Measurements from ENCODE around the gene LIPG.
"Not testable (repeated sequence)": the region's sequence is repeated elsewhere in the genome, so short reads cannot be mapped to it uniquely, and the experiment has no call there.

Gene LIPG

DNA sequence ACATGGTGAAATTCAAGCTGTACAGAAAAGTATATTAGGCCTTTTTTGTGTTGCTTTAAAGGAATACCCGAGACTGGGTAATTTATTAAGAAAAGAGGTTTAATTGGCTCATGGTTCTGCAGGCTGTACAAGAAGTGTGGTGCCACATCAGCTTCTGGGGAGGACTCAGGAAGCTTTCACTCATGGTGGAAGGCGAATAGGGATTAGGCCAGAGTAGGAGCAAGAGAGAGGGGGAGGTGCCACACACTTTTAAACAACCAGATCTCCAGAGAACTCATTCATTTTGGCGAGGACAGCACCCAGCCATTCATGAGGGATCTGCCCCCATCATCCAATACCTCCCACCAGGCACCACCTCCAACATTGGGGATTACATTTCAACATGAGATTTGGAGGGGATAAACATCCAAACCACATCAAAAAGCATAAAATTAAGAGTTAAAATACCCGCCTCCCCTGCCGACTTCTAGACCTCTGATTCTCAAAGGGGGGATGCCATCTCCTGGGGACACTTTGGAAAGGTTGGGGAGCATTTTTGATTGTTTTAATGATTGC is 15.1 kb upstream of the LIPG start:
- no peak for DNase-seq (ENCODE audit: low spot score)

DNA sequence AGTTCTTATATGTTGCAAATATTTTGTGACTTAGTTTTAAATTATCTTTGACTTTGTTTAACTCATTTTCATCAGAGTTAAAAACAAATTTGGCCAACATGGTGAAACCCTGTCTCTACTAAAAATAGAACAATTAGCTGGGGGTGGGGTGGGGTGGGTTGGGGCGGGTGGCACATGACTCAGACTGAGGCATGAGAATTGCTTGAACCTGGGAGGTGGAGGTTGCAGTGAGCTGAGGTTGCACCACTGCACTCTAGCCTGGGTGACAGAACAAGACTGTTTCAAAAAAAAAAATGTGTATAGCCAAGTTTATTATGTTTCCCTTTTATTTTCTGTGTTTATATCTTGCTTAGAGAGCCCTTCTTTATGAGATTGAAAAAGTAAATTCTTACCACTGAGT is 14.2 kb upstream of the LIPG start:
- no peak for DNase-seq (ENCODE audit: low spot score)

DNA sequence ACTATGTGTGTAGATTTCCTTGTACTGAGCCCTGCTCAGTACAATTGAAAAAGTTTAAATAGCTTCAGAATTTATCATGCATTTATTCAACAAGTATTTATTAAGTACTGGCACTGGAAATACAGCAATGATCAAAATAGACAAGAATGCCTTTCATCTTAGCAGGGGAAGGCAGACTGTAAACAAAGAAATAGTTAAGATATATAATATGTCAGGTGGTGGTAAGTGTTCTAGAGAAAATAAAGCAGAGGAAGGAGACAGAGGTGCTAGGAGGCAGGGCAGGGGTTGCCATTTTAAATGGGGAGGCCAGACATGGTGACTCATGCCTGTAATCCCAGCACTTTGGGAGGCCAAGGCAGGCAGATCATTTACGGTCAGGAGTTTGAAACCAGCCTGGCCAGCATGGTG is 13.6 kb upstream of the LIPG start:
- no peak for DNase-seq (ENCODE audit: low spot score)

DNA sequence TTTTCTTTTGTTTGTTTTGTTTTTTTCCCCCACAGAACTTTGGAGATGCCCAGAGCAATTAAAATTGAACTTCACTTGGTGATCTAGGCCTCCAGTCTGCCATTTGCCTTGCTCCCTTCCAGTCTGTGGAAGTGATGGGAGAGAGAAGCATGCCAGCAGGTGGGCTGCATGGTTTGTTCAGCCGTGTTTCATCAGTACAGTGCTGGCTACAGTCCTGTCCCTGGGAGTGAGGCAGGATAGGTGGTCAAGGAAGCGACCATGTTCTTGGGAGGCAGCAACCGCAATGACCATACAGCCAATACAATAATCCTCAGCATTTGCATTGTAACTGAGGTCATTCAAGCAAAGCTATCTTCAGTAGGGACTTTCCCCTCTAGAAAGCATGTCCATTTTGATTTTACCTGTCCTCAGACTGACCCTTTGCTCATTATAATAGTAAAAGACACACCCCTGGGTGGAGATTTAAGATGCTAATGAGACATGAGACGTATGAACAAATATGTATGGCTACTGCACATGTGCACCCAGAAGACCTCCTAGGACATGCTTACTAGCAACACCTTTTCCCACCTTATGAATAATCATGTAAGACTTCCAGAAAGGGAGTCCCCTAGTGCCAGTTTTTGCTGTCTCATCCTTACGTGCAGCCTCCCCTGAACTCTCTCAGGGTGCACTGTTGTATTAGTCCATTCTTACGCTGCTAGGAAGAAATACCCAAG is 11.1 kb upstream of the LIPG start:
- no peak for DNase-seq (ENCODE audit: low spot score)

DNA sequence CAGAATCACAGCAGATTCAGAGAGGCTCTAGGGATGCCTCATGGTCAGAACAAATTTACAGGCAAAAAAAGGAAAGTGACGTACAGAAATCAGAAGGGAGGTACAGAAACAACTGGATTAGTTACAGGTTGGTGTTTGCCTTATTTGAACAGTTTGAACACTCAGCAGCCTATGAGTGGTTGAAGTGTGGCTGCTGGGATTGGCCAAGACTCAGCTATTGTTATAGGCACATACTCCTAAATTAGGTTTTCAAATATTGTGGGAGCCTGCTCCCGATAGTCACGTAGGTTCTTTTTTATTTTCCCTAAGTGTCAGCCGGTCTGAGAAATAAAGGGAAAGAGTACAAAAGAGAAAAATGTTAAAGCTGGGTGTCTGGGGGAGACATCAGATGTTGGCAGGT is 8.9 kb upstream of the LIPG start:
- no peak for DNase-seq (ENCODE audit: low spot score)

- no peak for DNase-seq (ENCODE audit: low spot score)
Measured at GRCh38 chr18:49555641-49556040, 6.2 kb upstream of the LIPG start.

- DNase-seq (ENCODE audit: low spot score), result no peak
Measured at GRCh38 chr18:49558356-49558755, 3.5 kb upstream of the LIPG start.

DNA sequence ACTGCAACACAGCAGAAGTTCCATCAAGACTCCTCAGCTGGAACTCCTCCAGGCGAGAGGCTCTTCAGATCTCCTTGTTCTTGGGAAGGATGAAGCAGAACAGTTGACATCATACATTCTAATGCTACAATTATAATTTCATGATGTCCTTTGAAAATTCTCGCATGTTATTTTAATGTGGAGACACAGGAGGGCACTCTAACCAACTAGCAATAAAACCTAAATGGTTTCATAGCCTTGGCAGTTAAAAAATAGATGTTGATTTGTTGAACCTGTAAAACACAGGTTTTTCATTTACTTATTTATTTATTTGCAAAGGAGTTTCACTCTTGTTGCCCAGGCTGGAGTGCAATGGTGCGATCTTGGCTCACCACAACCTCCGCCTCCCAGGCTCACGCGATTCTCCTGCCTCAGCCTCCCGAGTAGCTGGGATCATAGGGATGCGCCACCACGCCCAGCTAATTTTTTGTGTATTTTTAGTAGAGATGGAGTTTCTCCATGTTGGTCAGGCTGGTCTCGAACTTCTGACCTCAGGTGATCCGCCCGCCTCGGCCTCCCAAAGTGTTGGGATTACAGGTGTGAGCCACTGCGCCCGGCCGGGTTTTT is 2.4 kb upstream of the LIPG start:
- not testable (repeated sequence) for DNase-seq (ENCODE audit: low spot score)

GRCh38 chr18:49560277-49560623 is 1.6 kb upstream of the LIPG start:
- DNase-seq (ENCODE audit: low spot score), result no peak

DNA sequence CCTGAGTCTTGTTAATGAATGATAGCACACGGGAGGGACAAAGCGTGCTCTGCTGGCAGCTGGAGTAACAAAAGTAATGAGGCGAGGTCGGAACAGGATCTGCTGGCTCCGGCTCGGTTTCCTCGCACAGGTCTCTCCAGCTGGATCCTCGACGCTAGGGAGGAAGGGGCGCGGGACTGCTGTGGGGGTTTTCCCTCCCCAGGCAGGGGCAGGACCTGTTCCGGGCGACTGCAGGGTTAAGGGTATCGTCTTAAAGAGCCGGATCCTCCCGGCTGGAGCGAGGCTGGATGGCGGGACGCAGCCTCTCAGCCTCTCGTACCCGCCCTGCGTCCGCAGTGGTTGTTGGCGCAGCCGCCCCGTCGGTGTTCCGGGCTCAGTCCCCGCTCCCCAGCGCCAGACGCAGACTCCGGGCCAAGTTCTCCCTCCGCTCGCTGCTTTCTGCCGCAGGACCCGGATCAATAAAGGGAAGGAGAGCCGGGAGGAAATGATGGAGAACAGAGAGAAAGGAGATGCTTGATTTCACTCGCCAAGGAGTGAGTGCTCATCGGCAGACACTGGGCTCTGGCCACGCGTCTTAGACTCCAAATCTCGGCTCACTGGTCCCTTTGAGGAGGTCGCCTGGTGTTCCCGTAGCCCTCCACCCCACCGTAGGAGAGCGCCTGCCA is 1.1 kb upstream of the LIPG start:
- no peak for DNase-seq (ENCODE audit: low spot score)

DNA sequence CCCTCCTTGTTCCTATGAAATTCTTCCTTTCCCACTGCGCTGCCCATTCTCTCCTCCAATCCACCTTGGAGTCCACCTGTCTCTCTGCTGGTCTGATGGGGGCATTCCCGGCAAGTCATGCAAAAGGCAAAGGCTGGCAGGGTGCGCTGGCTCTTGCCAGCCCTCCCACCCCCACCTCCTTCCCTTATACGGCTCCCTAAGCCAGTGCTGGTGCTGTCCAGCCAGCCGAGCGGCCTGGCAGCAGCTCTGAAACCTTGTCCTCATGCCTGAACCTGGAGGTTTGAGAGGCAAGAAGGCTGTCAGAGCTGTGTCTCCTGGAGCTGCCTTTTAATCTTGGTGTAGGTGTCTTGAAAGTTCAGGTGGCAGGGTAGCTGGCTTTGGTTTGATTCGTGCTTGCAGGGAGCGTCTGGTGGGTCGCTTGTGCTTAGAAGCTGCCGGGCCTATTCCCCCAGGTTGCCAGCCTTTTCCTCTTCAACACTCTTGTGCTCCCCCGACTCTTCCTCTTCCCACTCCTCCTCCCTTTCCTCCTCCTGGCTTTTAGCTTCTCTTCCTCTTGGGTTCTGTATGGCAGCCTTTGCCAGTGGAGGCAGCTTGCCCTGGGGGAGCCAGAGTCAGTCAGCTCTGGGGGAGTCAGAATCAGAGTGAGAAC is 748 bp downstream of the LIPG start:
- DNase-seq (ENCODE audit: low spot score), result no peak

DNA sequence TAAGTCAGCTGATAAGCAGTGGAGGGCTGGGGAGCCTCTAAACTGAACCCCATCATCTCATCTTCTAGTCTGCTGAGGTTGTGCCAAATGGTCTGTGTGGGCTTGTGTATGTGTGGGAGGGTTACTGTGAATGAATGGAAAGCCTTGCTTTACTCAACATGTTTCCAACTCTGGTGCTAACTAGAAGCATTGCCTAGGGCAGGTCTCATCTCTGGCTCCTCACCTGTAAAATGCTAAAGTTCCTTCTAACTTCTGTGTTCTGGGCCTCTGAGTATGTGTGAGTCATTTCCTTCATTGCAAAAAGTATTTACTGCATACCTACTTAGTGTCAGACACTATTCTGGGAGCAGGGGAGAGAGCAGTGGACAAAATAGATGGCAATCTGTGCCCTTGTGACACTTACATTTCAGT is 1.3 kb downstream of the LIPG start:
- no peak for DNase-seq (ENCODE audit: low spot score)

GRCh38 chr18:49563701-49564517 is 2.1 kb downstream of the LIPG start:
- no peak for DNase-seq (ENCODE audit: low spot score)

DNA sequence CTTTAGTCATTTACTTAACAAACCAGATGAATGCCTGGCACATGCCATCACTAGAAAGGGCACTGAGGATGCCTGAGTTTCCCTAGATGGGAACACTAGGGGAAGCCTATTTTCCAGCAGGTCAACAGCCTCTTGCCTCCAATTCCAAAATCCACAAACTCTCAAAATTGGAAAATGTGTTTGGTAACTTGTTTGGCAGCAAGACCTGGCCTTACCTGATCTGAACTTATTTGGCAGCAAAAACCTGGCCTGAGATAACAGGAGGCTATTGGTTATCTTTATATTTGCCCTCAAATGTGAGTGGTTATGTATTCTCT is 2.6 kb downstream of the LIPG start:
- DNase-seq (ENCODE audit: low spot score), result no peak

- DNase-seq (ENCODE audit: low spot score), result no peak
Measured at GRCh38 chr18:49565101-49565500, 3.2 kb downstream of the LIPG start.

DNA sequence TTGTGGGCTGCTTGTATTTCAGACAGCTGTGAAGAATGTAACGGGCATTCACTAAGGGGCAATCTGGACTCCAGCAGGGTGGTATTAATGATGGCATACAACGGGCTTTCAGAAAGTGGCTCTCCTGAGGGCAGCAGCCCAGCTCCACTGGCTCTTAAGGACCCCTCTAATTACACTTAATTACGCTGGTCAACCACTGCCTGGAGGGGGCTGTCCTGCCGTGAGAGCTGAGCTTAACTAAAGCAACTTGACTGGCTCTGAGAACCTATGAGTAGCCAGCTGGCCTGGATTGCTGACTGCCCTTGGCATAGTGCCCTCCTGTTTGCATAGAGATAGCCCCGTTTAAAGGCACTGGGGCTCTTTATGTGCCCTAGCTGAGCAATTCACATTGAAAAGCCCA is 3.8 kb downstream of the LIPG start:
- no peak for DNase-seq (ENCODE audit: low spot score)

- DNase-seq (ENCODE audit: low spot score), result no peak
Measured at GRCh38 chr18:49566217-49566770, 4.4 kb downstream of the LIPG start.

DNA sequence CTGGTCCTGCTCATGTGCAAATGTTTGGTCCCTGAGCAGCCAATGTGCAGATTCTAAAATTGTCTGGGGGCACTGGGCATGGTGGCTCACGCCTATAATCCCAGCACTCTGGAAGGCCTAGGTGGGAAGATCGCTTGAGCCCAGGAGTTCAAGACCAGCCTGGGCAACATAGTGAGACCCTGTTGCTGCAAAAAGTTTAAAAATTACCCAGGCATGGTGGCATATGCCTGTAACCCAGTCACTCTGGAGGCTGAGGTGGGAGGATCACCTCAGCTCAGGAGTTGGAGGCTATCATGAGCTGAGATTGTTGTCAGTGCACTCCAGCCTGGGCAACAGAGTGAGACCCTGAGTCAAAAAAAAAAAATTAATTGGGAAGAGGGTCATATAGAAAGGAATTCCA is 5.1 kb downstream of the LIPG start:
- DNase-seq (ENCODE audit: low spot score), result no peak

DNA sequence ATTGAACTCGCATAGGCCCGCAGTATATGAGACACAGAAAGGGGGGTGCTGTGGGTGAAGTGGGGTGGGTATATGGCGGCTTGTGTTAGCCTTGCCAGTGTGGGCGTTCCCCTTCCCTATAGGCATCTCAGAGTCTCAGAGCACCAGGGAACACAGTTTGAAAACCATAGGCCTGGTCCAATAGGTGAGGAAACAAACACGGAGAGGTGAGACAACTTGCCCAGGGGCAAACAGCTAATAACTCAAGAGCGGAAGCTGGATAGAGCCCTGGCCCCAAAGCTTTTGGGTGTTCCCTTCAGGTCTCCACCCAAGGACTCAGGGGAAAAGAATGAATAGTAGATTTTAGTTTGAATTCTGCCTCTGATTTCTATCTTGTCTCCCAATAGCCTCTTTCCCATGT is 7.9 kb downstream of the LIPG start:
- DNase-seq (ENCODE audit: low spot score), result no peak

DNA sequence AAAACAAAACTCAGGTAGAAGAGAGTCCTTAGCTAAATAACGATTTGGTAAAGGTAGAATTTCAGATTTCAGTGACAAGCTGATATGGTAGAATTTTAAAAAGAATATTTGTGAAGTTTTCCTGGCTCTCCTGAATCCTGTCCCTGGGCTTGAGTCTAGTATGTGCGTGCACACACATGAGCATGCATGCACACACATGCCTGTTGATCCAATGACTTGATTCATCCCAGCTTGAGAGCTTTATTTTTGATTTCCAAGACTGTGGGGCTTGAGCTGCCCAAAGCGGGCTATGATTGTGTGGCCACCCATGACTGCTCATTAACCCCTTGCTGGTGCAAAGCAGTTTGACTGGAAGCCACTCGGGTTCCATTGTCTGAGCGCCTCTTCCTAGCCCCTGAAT is 9.0 kb downstream of the LIPG start:
- no peak for DNase-seq (ENCODE audit: low spot score)

- no peak for DNase-seq (ENCODE audit: low spot score)
Measured at GRCh38 chr18:49572611-49573345, 10.9 kb downstream of the LIPG start.
